NCI-H524 (cell line): ENCODE results near the gene CD248.

Source experiments
- DNase-seq, 2 experiments: peaks; one replicate each; lab custom pipeline; 2025; lab: John Stamatoyannopoulos, UW

Gene CD248

DNA sequence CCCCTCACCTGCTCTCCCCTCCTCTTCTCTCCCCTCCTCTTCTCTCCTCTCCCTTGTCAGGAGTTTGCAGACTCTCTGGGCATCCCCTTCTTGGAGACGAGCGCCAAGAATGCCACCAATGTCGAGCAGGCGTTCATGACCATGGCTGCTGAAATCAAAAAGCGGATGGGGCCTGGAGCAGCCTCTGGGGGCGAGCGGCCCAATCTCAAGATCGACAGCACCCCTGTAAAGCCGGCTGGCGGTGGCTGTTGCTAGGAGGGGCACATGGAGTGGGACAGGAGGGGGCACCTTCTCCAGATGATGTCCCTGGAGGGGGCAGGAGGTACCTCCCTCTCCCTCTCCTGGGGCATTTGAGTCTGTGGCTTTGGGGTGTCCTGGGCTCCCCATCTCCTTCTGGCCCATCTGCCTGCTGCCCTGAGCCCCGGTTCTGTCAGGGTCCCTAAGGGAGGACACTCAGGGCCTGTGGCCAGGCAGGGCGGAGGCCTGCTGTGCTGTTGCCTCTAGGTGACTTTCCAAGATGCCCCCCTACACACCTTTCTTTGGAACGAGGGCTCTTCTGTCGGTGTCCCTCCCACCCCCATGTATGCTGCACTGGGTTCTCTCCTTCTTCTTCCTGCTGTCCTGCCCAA lies 40.7 kb downstream of the CD248 start:
- no peak for DNase-seq

- no peak for DNase-seq
These were observed 41.4 kb downstream of the CD248 start for GRCh38 chr11:66275396-66275795.

GRCh38 chr11:66274219-66274618 lies 42.6 kb downstream of the CD248 start:
- DNase-seq, result no peak

DNA sequence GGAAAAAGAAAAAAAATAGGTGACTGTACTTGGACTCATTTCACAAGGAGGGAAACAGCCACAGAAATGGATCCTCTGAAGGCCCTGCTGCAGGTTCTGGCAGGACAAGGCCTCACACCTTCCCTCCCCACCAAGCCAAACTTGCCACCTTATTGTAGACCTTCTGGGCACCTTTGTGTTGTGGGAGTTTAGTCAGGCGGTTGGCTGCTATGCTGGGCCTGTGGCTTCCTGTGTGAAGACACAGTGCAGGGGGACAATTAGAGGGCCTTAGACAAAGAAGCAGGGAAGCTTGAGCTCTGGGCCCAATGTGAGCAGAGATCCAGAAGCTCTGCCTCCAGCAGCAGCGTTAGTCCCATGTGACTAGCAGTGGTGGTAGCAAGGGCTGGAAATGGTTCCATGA lies 44.2 kb downstream of the CD248 start:
- DNase-seq, result no peak

DNA sequence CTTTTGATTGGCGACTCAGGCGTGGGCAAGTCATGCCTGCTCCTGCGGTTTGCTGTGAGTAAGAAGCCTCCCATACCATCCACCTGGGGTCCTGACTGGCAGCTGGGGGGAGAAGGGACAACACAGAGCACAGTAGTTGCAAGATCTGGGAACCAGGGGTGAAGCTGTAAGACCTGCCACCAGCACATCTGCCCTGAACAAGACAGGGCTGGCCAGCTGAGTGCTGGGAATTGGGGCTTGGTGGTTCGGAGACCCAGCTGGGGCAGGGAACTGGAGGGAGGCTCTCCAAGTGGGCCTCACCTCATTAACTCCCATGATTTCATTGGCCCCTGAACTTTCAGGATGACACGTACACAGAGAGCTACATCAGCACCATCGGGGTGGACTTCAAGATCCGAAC lies 45.0 kb downstream of the CD248 start:
- no peak for DNase-seq

DNA sequence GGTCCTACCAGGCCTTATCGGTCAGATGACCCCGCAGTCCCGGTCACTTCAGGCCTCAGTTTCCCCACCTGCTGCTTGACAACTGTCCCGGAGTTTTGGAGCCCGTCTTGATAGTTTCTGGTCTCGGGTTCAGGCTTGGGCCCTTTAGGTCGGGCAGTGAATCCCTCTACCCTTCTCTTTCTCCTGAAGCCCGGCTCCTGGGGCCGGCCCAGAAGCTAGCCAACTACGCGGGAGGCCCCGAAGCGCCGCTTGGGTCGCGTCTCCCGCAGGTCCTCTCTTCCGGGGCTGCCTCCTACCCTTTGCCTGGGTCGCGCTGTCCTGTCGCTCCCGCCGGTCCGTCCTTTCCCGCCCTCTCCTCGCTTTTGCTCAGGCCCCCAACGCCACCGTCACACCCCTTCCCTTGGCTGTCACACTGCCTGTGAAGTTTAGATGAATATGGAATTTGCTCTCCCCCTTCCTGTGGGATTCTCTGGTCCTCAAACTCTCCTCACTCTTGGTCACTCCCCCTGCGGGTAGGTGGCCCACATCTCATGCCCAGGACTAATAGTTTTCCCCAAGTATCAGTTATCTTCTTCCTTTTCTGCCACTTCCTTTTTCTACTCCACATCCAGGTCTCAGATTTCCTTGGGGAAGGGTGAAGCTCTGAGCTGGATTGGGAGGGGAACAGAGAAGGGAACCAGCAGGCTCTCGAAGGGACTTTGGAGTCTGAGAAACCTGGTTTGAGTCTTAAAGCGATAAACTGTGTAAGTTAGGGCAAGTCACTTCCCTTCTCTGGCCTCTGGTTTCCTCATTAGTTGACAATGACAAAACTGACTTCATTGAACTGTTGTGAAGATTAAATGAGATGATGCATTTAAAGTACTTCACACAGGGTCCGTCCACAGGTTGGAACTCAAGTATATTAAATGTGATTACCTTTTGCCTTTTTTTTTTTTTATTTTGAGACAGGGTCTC lies 47.6 kb downstream of the CD248 start:
- DNase-seq, result no peak

- DNase-seq, result peak; percentile 92 to 99
These were observed 48.4 kb downstream of the CD248 start, which contains the start of gene RAB1B for GRCh38 chr11:66268244-66268951. TSS of gene RAB1B (plus strand) at chr11:66268639. CDS start at chr11:66268680, 41 bp downstream.

GRCh38 chr11:66267379-66268243 lies 49.2 kb downstream of the CD248 start:
- DNase-seq, result no peak

DNA sequence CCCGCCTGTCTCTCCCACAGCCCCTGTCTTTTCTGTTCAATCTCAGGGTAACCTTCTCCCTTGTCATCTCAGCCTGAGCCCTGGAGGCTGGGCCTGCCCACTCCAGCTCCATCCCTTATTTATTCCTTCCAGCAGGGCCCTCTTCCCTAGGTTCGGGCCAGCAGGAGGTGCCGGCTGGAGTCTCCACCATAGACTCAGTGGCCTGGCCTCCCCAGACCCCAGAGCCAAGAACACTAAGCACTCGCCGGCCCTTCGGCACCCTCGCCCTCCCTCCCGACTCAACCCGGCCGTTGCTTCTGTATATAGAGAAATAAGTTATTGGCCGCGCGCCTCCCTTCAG lies 49.8 kb downstream of the CD248 start:
- no peak for DNase-seq

DNA sequence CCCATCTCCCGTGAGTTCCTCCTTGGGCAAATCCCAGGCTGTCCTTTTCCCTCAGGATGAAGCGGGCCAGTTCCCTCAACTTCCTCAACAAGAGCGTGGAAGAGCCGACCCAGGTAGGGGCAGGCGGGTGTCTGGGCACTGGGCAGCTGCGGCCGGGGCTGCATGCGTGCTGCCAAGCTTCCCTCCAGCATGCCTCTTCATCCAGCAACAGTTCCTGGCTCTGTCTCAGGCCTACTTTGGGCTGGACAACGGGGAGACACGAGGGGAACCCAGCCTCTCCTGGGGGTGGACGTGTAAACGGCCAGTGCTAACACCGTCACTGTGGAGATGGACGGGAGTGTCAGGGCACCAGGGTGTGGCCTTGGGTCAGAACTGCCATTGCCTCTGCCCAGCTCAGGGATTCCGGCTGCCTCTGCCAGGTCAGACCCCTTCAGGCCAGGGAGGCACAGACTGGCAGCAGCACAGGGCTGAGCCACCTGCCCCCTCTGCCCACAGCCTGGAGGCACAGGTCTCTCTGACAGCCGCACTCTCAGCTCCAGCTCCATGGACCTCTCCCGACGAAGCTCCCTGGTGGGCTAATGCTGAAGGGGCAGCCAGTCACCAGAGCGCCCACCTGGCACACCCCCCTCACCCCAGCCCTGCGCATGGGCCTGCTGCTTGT lies 50.3 kb downstream of the CD248 start:
- no peak for DNase-seq

- DNase-seq, result no peak
These were observed 51.1 kb downstream of the CD248 start for GRCh38 chr11:66265531-66266377.

- DNase-seq, result no peak
These were observed 51.9 kb downstream of the CD248 start for GRCh38 chr11:66264914-66265313.
